ENCODE results near the gene ADTRP.

DNA sequence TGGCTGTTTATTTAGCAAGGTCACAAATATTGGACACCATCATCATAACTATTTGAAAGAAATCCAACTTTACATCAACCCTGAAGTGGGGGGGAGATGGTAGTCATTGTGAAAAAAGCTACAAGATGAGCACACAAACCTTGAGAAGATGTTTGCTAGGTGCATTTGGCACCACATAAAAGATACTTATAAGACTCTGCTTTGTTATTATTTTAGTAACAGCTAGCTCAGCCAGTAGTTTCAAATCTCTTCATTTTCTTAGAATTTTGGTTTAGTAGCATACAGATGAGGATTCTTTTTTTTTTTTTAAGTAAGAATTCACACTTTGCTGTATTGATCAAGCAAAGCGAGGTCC, 14.4 kb downstream of the ADTRP start:
- TF ChIP-seq, protein P1, sequence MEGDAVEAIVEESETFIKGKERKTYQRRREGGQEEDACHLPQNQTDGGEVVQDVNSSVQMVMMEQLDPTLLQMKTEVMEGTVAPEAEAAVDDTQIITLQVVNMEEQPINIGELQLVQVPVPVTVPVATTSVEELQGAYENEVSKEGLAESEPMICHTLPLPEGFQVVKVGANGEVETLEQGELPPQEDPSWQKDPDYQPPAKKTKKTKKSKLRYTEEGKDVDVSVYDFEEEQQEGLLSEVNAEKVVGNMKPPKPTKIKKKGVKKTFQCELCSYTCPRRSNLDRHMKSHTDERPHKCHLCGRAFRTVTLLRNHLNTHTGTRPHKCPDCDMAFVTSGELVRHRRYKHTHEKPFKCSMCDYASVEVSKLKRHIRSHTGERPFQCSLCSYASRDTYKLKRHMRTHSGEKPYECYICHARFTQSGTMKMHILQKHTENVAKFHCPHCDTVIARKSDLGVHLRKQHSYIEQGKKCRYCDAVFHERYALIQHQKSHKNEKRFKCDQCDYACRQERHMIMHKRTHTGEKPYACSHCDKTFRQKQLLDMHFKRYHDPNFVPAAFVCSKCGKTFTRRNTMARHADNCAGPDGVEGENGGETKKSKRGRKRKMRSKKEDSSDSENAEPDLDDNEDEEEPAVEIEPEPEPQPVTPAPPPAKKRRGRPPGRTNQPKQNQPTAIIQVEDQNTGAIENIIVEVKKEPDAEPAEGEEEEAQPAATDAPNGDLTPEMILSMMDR (IDR thresholded peaks at IDR 0.05 in 8 of 11, conservative IDR thresholded peaks at IDR 0.05 in 3 of 11): no peak
- no peak for TF ChIP-seq POLR2A (IDR thresholded peaks at IDR 0.05)
